ENCODE data around the gene RNF181. TPM values are rescaled to one million over a fixed set of nuclear protein-coding genes. Genes with fewer than 3 reads are reported as not detected.

Gene RNF181
- total and polyA plus RNA-seq, 2 of the 8 experiments (the other 6 are each of a cell fraction or from before 2014, with no cell fraction given), result 97.2 to 514 TPM

- TF ChIP-seq USF2 (IDR thresholded peaks at IDR 0.05; ENCODE audit: low read length), result no peak
- no peak for TF ChIP-seq SP4 (IDR thresholded peaks at IDR 0.05; ENCODE audit: low read length)
- TF ChIP-seq BACH1 (IDR thresholded peaks at IDR 0.05; ENCODE audit: low read length), result no peak
- TF ChIP-seq GTF2F1 (IDR thresholded peaks at IDR 0.05; ENCODE audit: borderline replicate concordance, low read depth, low read length), result no peak
Measured at GRCh38 chr2:85646166-85646565, 50.6 kb downstream of the RNF181 start (continued).

Small RNAs within 50 kb of the gene (small RNA-seq; reads per million reads assigned to genes)
- gene RN7SL126P (ENCODE audit: insufficient read depth), result not detected

Other genes starting within 250 kb of the RNF181 start
- 13.6 and 15.8 TPM in 2 replicates for gene RETSAT, start 241.2 kb upstream of the RNF181 start, total RNA-seq (2021; fragmentation: NEBNext Ultra II Directional; extraction: Animal tissue kit (Norgen Biotek cat#: 25700))
- 16.7 and 20.7 TPM in 2 replicates for gene RETSAT, start 241.2 kb upstream of the RNF181 start, polyA plus RNA-seq (2011; rRNA removed)
- gene ELMOD3, start 241.0 kb upstream of the RNF181 start, total RNA-seq (2021; fragmentation: NEBNext Ultra II Directional; extraction: Animal tissue kit (Norgen Biotek cat#: 25700)), result 6.9 and 10.2 TPM in 2 replicates
- gene ELMOD3, start 241.0 kb upstream of the RNF181 start, polyA plus RNA-seq (2011; rRNA removed), result 8.5 and 9.3 TPM in 2 replicates
- 78.6 and 80.5 TPM in 2 replicates for gene CAPG, start 185.4 kb upstream of the RNF181 start, total RNA-seq (2021; fragmentation: NEBNext Ultra II Directional; extraction: Animal tissue kit (Norgen Biotek cat#: 25700))
- gene CAPG, start 185.4 kb upstream of the RNF181 start, polyA plus RNA-seq (2011; rRNA removed), result 89.0 and 114 TPM in 2 replicates
- gene SH2D6, start 177.0 kb upstream of the RNF181 start, total RNA-seq (2021; fragmentation: NEBNext Ultra II Directional; extraction: Animal tissue kit (Norgen Biotek cat#: 25700)), result 1.3 TPM in 1 of 2 replicates, not detected in the other
- 0.17 and 0.42 TPM in 2 replicates for gene SH2D6, start 177.0 kb upstream of the RNF181 start, polyA plus RNA-seq (2011; rRNA removed)
- 297 and 307 TPM in 2 replicates for gene MAT2A, start 56.6 kb upstream of the RNF181 start, total RNA-seq (2021; fragmentation: NEBNext Ultra II Directional; extraction: Animal tissue kit (Norgen Biotek cat#: 25700))
- 186 and 255 TPM in 2 replicates for gene MAT2A, start 56.6 kb upstream of the RNF181 start, polyA plus RNA-seq (2011; rRNA removed)
- gene GGCX, start 34.3 kb upstream of the RNF181 start, total RNA-seq (2021; fragmentation: NEBNext Ultra II Directional; extraction: Animal tissue kit (Norgen Biotek cat#: 25700)), result 33.8 and 36.1 TPM in 2 replicates
- 29.4 and 47.8 TPM in 2 replicates for gene GGCX, start 34.3 kb upstream of the RNF181 start, polyA plus RNA-seq (2011; rRNA removed)
- 34.4 and 38.1 TPM in 2 replicates for gene VAMP8, start 18.2 kb upstream of the RNF181 start, total RNA-seq (2021; fragmentation: NEBNext Ultra II Directional; extraction: Animal tissue kit (Norgen Biotek cat#: 25700))
- 55.2 and 69.7 TPM in 2 replicates for gene VAMP8, start 18.2 kb upstream of the RNF181 start, polyA plus RNA-seq (2011; rRNA removed)
- gene VAMP5, start 11.3 kb upstream of the RNF181 start, total RNA-seq (2021; fragmentation: NEBNext Ultra II Directional; extraction: Animal tissue kit (Norgen Biotek cat#: 25700)), result 4.7 and 5.2 TPM in 2 replicates
- gene VAMP5, start 11.3 kb upstream of the RNF181 start, polyA plus RNA-seq (2011; rRNA removed), result 13.4 and 14.2 TPM in 2 replicates
- gene TMEM150A, start 7.0 kb downstream of the RNF181 start, total RNA-seq (2021; fragmentation: NEBNext Ultra II Directional; extraction: Animal tissue kit (Norgen Biotek cat#: 25700)), result 19.8 and 22.4 TPM in 2 replicates
- 29.9 and 42.6 TPM in 2 replicates for gene TMEM150A, start 7.0 kb downstream of the RNF181 start, polyA plus RNA-seq (2011; rRNA removed)
- gene C2orf68, start 16.3 kb downstream of the RNF181 start, total RNA-seq (2021; fragmentation: NEBNext Ultra II Directional; extraction: Animal tissue kit (Norgen Biotek cat#: 25700)), result 40.9 and 46.3 TPM in 2 replicates
- gene C2orf68, start 16.3 kb downstream of the RNF181 start, polyA plus RNA-seq (2011; rRNA removed), result 47.2 and 49.4 TPM in 2 replicates
- gene USP39, start 20.4 kb downstream of the RNF181 start, total RNA-seq (2021; fragmentation: NEBNext Ultra II Directional; extraction: Animal tissue kit (Norgen Biotek cat#: 25700)), result 86.2 and 90.4 TPM in 2 replicates
- gene USP39, start 20.4 kb downstream of the RNF181 start, polyA plus RNA-seq (2011; rRNA removed), result 76.3 and 81.5 TPM in 2 replicates
- not detected in 2 replicates for gene SFTPB, start 72.5 kb downstream of the RNF181 start, total RNA-seq (2021; fragmentation: NEBNext Ultra II Directional; extraction: Animal tissue kit (Norgen Biotek cat#: 25700))
- not detected in 2 replicates for gene SFTPB, start 72.5 kb downstream of the RNF181 start, polyA plus RNA-seq (2011; rRNA removed)
- not detected in 2 replicates for gene GNLY, start 98.6 kb downstream of the RNF181 start, total RNA-seq (2021; fragmentation: NEBNext Ultra II Directional; extraction: Animal tissue kit (Norgen Biotek cat#: 25700))
- gene GNLY, start 98.6 kb downstream of the RNF181 start, polyA plus RNA-seq (2011; rRNA removed), result 0.03 TPM in 1 of 2 replicates, not detected in the other
- 0.50 and 0.54 TPM in 2 replicates for gene ATOH8, start 158.2 kb downstream of the RNF181 start, total RNA-seq (2021; fragmentation: NEBNext Ultra II Directional; extraction: Animal tissue kit (Norgen Biotek cat#: 25700))
- gene ATOH8, start 158.2 kb downstream of the RNF181 start, polyA plus RNA-seq (2011; rRNA removed), result 0.53 and 0.74 TPM in 2 replicates

All from H1 (cell line).